OCI-LY3 (cell line): ENCODE measurements around the gene CPA3.

ENCODE experiments used
- EZH2phosphoT487 ChIP-seq: fragments of 200-600 bp; shearing (Covaris generic); IDR thresholded peaks from 2 replicates; pipeline ENCODE4 v1.6.1; 2018; ENCODE audit warnings: antibody characterized with exemption, mixed run types, low read depth
- TF ChIP-seq, protein P1 (sequence below): fragments of 200-600, 300-600 bp; sonication (generic); IDR thresholded peaks from 2 replicates; pipeline ENCODE4 v1.5.1; 2014; ENCODE audit warnings: antibody characterized with exemption, low read length, low read depth

DNA sequence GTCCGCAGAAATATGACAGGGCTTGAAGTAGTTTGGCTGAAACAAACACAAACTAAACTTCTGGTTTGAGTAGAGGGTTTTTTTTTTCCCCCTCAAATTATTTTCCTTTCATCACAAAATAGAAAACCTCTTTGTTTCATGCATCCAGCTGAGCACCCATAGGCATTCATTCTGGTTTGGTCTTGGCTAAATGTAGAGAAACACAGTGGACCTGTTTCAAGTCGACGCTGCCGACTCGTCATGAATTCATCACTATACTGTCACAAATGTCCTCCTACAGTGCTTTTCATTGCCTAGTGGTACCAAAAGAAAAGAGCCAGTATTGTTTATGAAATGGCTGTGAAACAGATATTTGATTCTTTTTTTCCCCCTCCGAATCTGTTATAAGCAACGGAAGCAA, 73.8 kb downstream of the CPA3 start:
- TF ChIP-seq EZH2phosphoT487, result no peak
- TF ChIP-seq, protein P1, sequence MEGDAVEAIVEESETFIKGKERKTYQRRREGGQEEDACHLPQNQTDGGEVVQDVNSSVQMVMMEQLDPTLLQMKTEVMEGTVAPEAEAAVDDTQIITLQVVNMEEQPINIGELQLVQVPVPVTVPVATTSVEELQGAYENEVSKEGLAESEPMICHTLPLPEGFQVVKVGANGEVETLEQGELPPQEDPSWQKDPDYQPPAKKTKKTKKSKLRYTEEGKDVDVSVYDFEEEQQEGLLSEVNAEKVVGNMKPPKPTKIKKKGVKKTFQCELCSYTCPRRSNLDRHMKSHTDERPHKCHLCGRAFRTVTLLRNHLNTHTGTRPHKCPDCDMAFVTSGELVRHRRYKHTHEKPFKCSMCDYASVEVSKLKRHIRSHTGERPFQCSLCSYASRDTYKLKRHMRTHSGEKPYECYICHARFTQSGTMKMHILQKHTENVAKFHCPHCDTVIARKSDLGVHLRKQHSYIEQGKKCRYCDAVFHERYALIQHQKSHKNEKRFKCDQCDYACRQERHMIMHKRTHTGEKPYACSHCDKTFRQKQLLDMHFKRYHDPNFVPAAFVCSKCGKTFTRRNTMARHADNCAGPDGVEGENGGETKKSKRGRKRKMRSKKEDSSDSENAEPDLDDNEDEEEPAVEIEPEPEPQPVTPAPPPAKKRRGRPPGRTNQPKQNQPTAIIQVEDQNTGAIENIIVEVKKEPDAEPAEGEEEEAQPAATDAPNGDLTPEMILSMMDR, result no peak
